ENCODE results near the gene ATP6V0D1. TPM values are rescaled to one million over a fixed set of nuclear protein-coding genes. Genes with fewer than 3 reads are reported as not detected.

The ATP6V0D1 gene
- polyA plus RNA-seq, 3 donors: 354 to 687 (median 631) TPM

GRCh38 chr16:67486805-67487204, 5.8 kb upstream of the ATP6V0D1 start:
- H4K20me1 ChIP-seq (ENCODE audit: insufficient read depth, low read length): no peaks in the 10 kb centered on the region
- Mint-ChIP-seq H3K27me3 (ENCODE audit: low read depth in 3 of 3) (peaks cover 0 to 7% (median 0%) of the 10 kb centered on the region in 3 donors), H3K4me3 (peak overlapping the region; percentile 20 to 35), H3K9me3 (no peaks in the 10 kb centered on the region), H3K27ac (peak overlapping the region; percentile 94 to 100 (median 99)), H3K4me1 (peaks cover 94% of the 10 kb centered on the region), H3K36me3 (peaks cover 17 to 21% of the 10 kb centered on the region in 2 donors)
- H3K27me3 ChIP-seq (ENCODE audit: control insufficient read depth in 2 of 2, insufficient read depth in 2 of 2, low read length in 2 of 2): no peaks in the 10 kb centered on the region
- DNase-seq: peak; percentile 62 to 90 (median 90)
- 12% methylated on average over 2 of the region's 3 CpGs for WGBS (ENCODE audit: insufficient coverage)
- no peaks in the 10 kb centered on the region for H3K9me3 ChIP-seq (replicated peaks in 1 of 2; ENCODE audit: control insufficient read depth in 1 of 2, insufficient read depth in 1 of 2, low read length in 2 of 2)
- H3K27ac ChIP-seq (ENCODE audit: low read depth in 1 of 2, low read length in 2 of 2): peak overlapping the region; percentile 75 to 81
- intact Hi-C loops (cut with micrococcal nuclease): no loop called here
- peak overlapping the region; percentile 47 for H3K4me2 ChIP-seq (replicated peaks; ENCODE audit: extremely low read depth, low read length, poor library complexity, severe bottlenecking)
- peak overlapping the region in 1 of 3 experiments; percentile 45 for H3K4me3 ChIP-seq (replicated peaks in 1 of 3; ENCODE audit: low read depth in 2 of 3, low read length in 3 of 3)
- TF ChIP-seq, protein P1, sequence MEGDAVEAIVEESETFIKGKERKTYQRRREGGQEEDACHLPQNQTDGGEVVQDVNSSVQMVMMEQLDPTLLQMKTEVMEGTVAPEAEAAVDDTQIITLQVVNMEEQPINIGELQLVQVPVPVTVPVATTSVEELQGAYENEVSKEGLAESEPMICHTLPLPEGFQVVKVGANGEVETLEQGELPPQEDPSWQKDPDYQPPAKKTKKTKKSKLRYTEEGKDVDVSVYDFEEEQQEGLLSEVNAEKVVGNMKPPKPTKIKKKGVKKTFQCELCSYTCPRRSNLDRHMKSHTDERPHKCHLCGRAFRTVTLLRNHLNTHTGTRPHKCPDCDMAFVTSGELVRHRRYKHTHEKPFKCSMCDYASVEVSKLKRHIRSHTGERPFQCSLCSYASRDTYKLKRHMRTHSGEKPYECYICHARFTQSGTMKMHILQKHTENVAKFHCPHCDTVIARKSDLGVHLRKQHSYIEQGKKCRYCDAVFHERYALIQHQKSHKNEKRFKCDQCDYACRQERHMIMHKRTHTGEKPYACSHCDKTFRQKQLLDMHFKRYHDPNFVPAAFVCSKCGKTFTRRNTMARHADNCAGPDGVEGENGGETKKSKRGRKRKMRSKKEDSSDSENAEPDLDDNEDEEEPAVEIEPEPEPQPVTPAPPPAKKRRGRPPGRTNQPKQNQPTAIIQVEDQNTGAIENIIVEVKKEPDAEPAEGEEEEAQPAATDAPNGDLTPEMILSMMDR (IDR thresholded peaks at IDR 0.05): no peak
- peaks cover 9 to 15% of the 10 kb centered on the region in 2 donors for H3K36me3 ChIP-seq (replicated peaks in 1 of 2; ENCODE audit: control insufficient read depth in 1 of 2, insufficient read depth in 2 of 2, low read length in 2 of 2)
- peaks cover 97 to 100% of the 10 kb centered on the region in 2 donors for H3K4me1 ChIP-seq (ENCODE audit: control insufficient read depth in 1 of 2, insufficient read depth in 2 of 2, low read length in 2 of 2)
- H3K79me2 ChIP-seq (ENCODE audit: insufficient read depth, low read length): peaks cover 74% of the 10 kb centered on the region
- peak overlapping the region; percentile 15 for H3K9ac ChIP-seq (ENCODE audit: insufficient read depth, low read length, poor library complexity, severe bottlenecking)
- H2AFZ ChIP-seq (ENCODE audit: insufficient read depth, low read depth, low read length, poor library complexity, severe bottlenecking): no peak overlapping the region

GRCh38 chr16:67483731-67484525, 3.0 kb upstream of the ATP6V0D1 start:
- DNase-seq: no peak
- no peak overlapping the region for H3K4me3 Mint-ChIP-seq
- 86% methylated on average over 8 of the region's 12 CpGs for WGBS (ENCODE audit: insufficient coverage)
- H3K9me3 Mint-ChIP-seq: peaks cover 0 to 3% (median 0%) of the 10 kb centered on the region in 7 donors
- Histone ChIP-seq H3K27ac (ENCODE audit: low read depth in 1 of 2, low read length in 2 of 2) (peak overlapping the region; percentile 1 to 80), H4K20me1 (ENCODE audit: insufficient read depth, low read length) (peaks cover 17% of the 10 kb centered on the region), H3K4me2 (replicated peaks; ENCODE audit: extremely low read depth, low read length, poor library complexity, severe bottlenecking) (peak overlapping the region; percentile 80), H3K27me3 (ENCODE audit: control insufficient read depth in 2 of 2, insufficient read depth in 2 of 2, low read length in 2 of 2) (no peaks in the 10 kb centered on the region), H3K79me2 (ENCODE audit: insufficient read depth, low read length) (peaks cover 90% of the 10 kb centered on the region), H3K9me3 (replicated peaks in 1 of 2; ENCODE audit: control insufficient read depth in 1 of 2, insufficient read depth in 1 of 2, low read length in 2 of 2) (no peaks in the 10 kb centered on the region), H3K9ac (ENCODE audit: insufficient read depth, low read length, poor library complexity, severe bottlenecking) (no peak overlapping the region), H3K36me3 (replicated peaks in 1 of 2; ENCODE audit: control insufficient read depth in 1 of 2, insufficient read depth in 2 of 2, low read length in 2 of 2) (peaks cover 9 to 15% of the 10 kb centered on the region in 2 donors), H3K4me3 (replicated peaks in 1 of 3; ENCODE audit: low read depth in 2 of 3, low read length in 3 of 3) (peak overlapping the region in 1 of 3 experiments; percentile 84), H2AFZ (ENCODE audit: insufficient read depth, low read depth, low read length, poor library complexity, severe bottlenecking) (no peak overlapping the region), H3K4me1 (ENCODE audit: control insufficient read depth in 1 of 2, insufficient read depth in 2 of 2, low read length in 2 of 2) (peaks cover 80 to 90% of the 10 kb centered on the region in 2 donors)
- H3K36me3 Mint-ChIP-seq: peaks cover 17 to 23% of the 10 kb centered on the region in 2 donors
- peaks cover 0 to 1% (median 0%) of the 10 kb centered on the region in 3 donors for H3K27me3 Mint-ChIP-seq (ENCODE audit: low read depth in 3 of 3)
- TF ChIP-seq, protein P1 (IDR thresholded peaks at IDR 0.05): no peak
- peak overlapping the region in 5 of 7 donors; percentile 25 to 78 (median 71) for H3K27ac Mint-ChIP-seq
- intact Hi-C loops (cut with micrococcal nuclease): loop anchor here (5.0 kb wide), 2 partner anchors 33 to 48 kb away; no protein-coding TSS in a partner anchor
- H3K4me1 Mint-ChIP-seq: peaks cover 76% of the 10 kb centered on the region
